GM12892 (cell line): ENCODE measurements around the gene PCGF3.

Experiments used
- DNase-seq: peaks from one replicate; pipeline ENCODE4 v3.0.0; 2011; ENCODE audit not compliant: insufficient read length
- FAIRE-seq: peaks from 2 replicates; lab custom pipeline; 2011; peaks lifted over from hg19 to GRCh38; lab: Jason Lieb, UNC
- POLR2A ChIP-seq: IDR thresholded peaks from 2 replicates; pipeline ENCODE4 v1.6.1; 2011; ENCODE audit warnings: low read depth, low read length, control low read depth
- POLR2AphosphoS5 ChIP-seq: IDR thresholded peaks from 2 replicates; pipeline ENCODE4 v1.6.1; 2011; ENCODE audit warnings: low read depth, low read length, control low read depth
- TAF1 ChIP-seq: IDR thresholded peaks from 2 replicates; pipeline ENCODE4 v1.6.1; 2011; ENCODE audit warnings: low read depth, mild to moderate bottlenecking, control low read depth, low read length, borderline replicate concordance

The PCGF3 gene

GRCh38 chr4:819401-820229, 114.0 kb downstream of the PCGF3 start:
- FAIRE-seq (no peak), DNase-seq (no peak)
- TF ChIP-seq POLR2AphosphoS5: no peak
- TF ChIP-seq POLR2A: no peak
- TF ChIP-seq TAF1: no peak
